Activated T-cell treated with anti-CD3 and anti-CD28 coated beads for 48 hours (primary cell): ENCODE results near the gene HNRNPA3.
"Not testable (repeated sequence)": the region's sequence is repeated elsewhere in the genome, so short reads cannot be mapped to it uniquely, and the experiment has no call there.

Experiments used
- DNase-seq: peaks from one replicate; pipeline ENCODE4 v3.0.0-alpha.2; 2020; ENCODE audit warnings: low read depth

The HNRNPA3 gene

GRCh38 chr2:177234267-177234666 lies 21.7 kb downstream of the HNRNPA3 start:
- DNase-seq, result no peak

DNA sequence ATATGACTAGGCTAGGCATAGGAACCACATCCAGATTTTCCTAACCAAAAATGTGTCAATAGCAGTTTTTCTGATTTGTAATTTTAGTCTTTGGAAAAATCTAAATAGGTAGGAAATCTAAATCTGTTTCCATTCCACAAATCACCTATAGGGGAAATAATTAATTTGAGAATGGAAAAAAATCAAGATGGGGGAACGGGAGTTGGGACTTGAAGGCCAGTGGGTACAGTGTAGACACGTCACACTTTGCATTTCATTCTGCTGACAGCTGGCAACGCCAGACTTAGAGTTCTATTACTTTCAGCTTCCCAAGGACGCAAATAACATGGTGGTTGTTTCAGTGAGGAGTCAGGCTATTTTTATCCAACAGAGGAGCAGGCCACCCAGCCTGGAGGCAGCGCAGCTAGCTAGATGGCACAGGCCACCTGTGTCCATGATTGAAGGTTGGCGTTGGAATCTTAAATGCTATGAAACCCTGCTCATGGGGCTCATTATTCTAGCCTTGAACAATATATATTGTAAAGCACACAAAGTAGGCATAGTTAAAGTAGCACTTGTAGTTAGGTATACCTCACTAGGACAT lies 23.4 kb downstream of the HNRNPA3 start:
- DNase-seq, result no peak

- no peak for DNase-seq
These were observed 25.3 kb downstream of the HNRNPA3 start for GRCh38 chr2:177237932-177238331.

- DNase-seq, result no peak
These were observed 26.5 kb downstream of the HNRNPA3 start for GRCh38 chr2:177239053-177239452.

GRCh38 chr2:177239932-177240630 lies 27.5 kb downstream of the HNRNPA3 start:
- DNase-seq, result no peak

- DNase-seq, result no peak
These were observed 29.1 kb downstream of the HNRNPA3 start for GRCh38 chr2:177241711-177242120.

DNA sequence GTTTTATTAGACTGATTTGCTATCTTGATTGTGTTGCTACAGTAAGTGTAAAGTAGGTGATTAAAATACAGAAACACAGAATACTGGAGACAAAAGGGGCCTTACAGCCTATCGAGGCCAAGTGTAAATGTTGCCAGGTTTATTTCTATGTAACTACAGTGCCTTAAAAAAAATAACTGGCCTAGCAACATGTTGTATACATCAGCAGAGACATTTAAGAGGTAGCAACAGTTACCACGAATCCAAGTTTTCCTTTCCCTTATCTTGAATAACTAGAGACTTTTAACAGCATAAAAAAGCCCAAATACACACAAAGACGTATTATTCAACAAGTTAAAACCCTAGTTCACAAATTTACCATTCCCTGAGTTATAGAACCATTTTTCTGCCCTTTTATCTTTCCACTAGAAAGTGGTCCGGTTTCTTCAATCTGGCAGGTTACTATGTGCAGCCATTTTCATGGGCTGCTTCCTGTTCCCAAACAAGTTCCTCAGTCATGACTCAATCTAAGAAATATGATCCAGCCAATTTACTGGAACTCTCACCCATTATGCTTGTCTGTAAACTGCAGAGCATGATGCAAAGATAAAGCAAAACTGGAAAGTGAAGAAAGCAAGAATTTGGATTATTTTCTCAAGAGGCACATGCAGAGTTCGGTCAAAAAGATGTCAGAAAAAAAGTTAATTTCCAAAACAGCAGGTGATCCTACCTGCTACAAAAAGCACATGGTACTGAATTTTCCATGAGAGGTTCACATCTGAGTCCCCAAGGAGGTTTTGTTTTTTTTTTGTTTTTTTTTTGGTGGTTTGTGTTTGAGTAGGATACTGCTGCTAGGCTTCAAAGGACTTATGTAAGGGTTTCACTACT lies 29.8 kb downstream of the HNRNPA3 start:
- no peak for DNase-seq

- DNase-seq, result no peak
These were observed 30.5 kb downstream of the HNRNPA3 start for GRCh38 chr2:177243073-177243472.

- DNase-seq, result no peak
These were observed 30.9 kb downstream of the HNRNPA3 start for GRCh38 chr2:177243476-177243875.

GRCh38 chr2:177244244-177244771 lies 31.7 kb downstream of the HNRNPA3 start:
- DNase-seq, result no peak

GRCh38 chr2:177245010-177245422 lies 32.4 kb downstream of the HNRNPA3 start:
- DNase-seq, result no peak

GRCh38 chr2:177246000-177246399 lies 33.4 kb downstream of the HNRNPA3 start:
- no peak for DNase-seq

GRCh38 chr2:177246523-177247030 lies 34.0 kb downstream of the HNRNPA3 start:
- DNase-seq, result not testable (repeated sequence)

- DNase-seq, result no peak
These were observed 35.2 kb downstream of the HNRNPA3 start for GRCh38 chr2:177247693-177248262.

DNA sequence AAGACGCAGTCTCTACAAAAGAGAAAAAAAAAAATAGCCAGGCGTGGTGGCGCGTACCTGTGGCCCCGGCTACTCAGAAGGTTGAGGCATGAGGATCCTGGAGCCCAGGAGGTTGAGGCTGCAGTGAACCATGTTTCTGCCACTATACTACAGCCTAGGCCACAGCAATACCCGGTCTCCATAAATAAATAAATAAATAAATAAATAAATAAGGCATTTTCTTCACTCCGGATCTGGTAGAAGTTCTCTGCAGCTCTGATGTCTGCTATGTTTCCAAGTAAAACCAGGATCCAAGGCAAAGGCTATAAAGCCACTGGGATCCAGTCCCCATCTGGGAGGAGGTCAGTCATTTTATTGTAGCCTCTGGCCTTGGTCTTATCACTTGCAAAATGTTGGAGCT lies 36.4 kb downstream of the HNRNPA3 start:
- no peak for DNase-seq

GRCh38 chr2:177250461-177250860 lies 37.9 kb downstream of the HNRNPA3 start:
- no peak for DNase-seq

GRCh38 chr2:177251165-177251542 lies 38.6 kb downstream of the HNRNPA3 start:
- DNase-seq, result no peak

DNA sequence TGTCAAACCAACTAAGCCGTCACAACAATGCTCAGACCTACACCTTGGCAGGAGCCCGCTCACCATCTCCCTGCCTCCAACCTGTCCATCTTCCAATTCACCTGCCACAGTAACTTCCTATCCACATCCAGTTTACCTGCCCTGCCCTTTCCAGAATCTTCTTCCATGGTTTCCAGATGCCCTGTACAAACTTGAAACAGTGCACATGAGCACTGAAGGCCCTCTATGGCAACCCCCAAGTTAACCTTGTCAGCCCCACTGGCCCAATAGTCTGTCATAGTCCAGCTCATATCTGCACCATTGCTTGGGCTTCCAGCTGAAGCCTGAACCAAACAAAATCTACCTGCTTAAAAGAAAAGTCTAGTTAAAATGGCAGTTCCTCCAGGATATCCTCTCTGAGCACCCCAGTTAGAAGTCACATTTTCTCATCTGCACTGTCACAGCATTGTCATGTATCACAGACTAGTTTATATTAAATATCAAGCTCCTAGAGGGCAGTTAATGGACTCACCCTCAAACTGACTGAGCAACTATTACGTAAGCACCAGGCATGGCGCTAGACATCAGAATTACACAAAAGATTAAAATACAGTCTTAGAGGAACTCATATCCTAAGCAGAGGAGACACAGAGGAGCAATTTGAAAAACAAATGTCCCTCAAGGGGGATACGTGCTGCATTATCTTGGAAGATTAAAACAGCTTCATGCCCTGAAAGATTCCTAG lies 40.4 kb downstream of the HNRNPA3 start:
- no peak for DNase-seq

- DNase-seq, result no peak
These were observed 41.1 kb downstream of the HNRNPA3 start for GRCh38 chr2:177253704-177254103.

DNA sequence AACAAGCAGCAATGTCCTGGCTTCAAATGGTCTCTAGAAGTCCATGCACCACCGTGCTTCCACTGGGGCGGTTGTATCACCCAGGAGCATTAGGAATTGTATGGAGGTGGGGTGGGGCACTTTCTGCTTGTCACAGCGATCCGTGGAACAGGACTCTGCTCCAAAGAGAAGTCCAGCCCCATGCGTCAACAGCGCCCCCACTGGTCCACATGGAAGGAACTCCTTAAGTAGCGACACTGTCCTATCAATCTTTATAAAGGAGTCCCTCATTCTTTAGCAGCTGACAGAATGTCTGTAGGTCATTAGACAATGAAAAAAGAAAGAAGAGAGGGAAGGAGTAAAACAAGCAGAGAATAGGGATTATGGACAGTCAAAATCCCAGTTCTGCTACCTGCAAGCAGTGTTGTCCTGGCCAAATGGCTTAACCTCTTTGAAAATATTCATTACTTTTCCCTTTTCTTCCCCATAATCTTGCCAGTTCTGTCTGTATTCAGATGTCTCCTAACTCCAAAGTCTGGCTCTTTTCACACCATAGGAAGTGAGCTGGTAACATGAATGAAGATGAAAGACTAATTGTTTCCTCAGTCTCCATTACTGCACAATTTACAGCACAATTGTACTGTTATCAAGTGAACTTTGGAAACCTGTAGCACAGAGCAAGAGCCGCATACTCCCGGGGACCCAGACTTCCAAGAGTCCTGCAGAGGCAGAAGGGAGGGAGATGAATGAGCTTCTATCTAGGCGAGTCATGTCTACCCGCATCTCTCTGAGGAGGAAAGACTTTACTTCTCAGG lies 42.0 kb downstream of the HNRNPA3 start:
- DNase-seq, result no peak

DNA sequence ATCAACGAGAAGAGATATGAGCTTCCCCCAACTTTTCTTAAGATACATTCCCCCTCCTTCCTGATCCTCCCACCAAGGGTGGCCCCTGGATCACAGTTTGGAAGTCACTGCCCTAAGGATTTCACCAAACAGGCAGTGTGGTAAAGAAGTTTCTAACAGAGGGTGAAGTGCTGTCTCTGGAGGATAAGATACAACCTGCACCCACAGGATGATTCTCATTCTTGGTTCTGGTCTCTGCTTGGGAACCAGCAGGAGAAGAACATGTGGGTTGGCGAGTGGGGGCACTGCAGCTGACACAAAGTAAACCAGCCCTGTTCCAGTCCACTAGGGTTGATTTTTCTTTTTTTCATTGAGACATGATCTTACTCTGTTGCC lies 42.6 kb downstream of the HNRNPA3 start:
- DNase-seq, result no peak
